ENCODE data around the gene LMAN1L.

LMAN1L gene

DNA sequence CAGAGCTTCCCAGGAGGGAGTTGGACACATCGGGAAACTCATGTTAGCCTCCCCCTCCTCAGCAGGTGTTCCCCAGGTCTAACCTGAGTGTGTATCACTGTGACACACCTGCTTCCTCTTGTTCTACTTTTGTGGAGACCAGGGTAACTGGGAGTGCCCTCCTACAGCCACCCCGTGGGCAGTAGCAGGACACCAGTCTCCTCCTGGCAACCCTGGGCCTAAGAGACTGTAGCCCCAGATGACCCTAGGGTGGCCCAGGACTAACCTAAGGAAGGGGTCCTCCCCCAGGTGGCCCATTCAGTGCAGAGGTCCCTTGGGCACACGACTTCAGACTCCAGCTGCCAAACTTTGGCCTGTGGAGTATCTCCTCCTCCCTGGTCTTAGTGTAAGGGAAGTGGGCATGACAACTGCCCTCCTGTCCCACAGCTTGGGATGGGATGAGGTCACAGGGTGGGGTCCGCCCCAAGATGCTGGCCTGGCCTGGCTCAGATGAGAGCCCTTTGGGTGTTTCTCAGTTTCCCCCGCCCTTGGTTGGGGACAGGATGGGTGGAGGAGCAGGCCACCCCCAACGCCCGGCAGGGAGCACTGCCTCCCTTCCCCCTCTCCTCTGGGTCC lies 26.0 kb upstream of the LMAN1L start:
- TF ChIP-seq GATA2 (IDR thresholded peaks at IDR 0.05; ENCODE audit: low read depth, low read length) = no peak
- TF ChIP-seq GATA3 (IDR thresholded peaks at IDR 0.05; ENCODE audit: low read depth, low read length) = no peak

DNA sequence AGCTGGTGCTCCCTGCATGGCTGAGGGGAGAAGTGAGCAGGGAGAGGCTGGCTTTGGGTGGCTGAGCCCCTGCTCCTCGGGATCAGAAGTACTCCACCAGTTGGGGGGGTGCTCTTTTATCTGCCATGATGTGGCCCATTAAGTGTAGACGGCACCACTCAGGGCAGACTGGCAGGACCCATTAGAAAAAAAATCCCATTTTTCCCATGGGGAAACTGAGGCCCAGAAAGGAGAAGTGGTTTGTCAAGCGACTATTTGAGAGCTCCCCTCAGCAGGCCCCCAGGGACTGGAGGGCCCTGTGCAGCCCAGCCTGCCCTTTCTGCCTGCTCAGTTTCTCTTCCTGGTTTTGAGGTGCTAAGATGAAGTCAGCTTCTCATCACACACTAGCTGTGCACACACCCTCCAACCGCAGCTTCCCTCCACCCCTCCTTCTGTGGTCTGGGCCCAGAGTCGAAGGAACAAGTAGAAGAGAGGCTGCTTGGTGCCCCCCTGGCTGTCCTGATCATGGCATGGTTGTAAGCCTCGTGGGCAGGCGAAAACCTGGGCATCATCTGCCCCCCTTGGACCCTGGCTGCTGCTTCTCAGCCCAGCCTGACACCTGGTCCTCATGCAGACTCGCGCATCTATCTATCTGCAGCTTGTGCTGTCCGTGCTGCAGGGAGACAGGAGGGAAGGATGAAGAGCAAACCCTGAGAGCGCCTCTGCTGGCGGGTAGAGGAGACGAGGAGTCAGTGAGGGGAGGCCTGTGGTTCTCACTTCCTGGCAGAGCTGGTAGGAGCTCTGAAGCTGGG lies 25.2 kb upstream of the LMAN1L start:
- TF ChIP-seq GATA2 (IDR thresholded peaks at IDR 0.05; ENCODE audit: low read depth, low read length) (no peak), GATA3 (IDR thresholded peaks at IDR 0.05; ENCODE audit: low read depth, low read length) (no peak)

DNA sequence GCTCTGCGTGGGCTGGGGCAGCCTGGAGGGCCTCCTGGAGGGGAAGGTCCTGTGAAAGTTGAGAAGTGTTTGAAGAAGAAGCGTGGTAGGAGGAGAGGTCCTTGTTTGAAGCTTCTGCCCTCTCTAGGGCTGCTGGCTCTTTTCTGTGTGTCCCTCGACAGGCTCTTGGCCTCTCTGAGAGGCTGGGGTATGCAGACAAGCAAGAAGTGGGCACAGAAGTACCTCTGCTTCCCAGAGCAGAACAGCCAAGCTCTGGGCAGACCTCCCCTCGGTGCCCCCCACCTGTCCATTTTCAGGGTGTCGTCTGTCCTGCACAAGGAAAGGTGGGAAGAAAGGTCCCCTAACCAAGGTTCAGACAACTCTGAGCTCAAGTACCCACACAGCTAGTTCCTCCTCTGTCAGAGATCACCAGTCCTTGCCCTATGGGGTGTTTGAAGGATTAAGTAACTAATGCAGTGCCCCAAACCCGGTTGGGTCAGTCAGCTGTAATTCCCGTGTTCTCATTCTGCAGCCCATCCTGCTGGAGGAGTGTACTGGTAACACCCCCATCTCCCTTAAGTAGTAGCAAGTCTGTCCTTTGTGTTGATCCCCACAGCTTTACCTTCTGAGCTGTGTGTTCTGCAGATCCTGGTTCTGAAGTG lies 24.5 kb upstream of the LMAN1L start:
- TF ChIP-seq GATA2 (IDR thresholded peaks at IDR 0.05; ENCODE audit: low read depth, low read length) = no peak

DNA sequence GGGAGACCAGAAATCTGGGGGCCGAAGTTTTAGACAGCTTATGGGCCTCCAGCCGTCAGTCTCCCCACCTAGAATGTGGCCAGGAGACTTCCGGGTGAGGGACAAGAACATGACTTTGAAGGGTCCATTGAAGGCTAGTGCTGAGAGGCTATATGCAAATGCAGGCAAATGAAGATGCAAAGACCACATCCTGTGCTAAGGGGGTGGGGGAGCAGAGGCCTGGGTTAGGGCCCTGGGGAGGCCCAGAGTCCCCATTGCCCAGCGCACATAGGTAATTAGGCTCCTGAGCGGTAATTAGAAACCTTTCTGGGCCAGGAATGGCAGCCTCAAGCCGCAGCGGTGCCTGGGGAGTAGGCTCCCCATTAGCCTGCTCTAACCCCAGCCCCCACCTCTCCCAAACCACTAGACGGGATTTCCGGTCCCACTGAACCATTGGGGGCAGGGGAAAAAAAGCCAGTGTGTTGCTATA lies 23.9 kb upstream of the LMAN1L start:
- TF ChIP-seq GATA2 (IDR thresholded peaks at IDR 0.05; ENCODE audit: low read depth, low read length) (no peak), GATA3 (IDR thresholded peaks at IDR 0.05; ENCODE audit: low read depth, low read length) (no peak)

DNA sequence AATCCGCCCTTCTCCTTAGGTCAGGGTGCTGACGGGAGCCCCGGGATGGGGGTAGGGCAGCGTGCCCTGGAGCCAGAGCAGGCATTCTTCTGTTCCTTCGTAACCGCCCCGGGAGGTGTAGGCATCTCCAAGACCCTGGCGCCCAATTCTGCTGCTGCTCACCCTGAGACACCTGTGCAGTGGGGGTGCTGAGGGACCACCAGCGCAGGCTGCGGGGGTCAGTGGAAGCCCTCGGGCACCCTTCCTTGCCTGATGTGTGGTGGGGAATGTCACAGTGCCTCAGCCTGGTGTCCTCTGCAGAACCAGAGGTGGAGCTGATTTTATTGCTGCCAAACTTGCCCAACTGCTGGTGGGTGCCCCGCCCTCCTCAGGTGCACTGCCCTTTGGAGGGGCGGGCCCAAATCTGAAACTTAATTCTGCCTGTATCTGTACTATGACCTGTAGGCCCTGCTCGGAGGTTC lies 23.4 kb upstream of the LMAN1L start:
- TF ChIP-seq GATA3 (IDR thresholded peaks at IDR 0.05; ENCODE audit: low read depth, low read length) (no peak), GATA2 (IDR thresholded peaks at IDR 0.05; ENCODE audit: low read depth, low read length) (no peak)

DNA sequence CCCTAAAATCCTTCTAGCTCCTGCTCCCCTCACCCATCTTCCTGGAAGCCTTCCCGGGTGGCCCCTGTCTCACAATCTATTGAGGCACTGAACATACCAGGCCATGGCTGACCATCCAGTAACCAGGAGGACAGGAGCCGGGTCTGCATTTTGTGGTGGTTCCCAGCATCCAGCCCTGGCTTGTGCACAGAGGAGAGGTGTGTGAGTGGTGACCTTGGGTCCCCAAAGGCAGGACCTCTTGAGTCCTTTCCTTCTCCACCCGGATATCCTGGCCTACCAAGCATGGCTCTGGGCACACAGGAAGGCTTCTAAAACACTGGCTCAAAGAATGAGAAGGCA lies 22.9 kb upstream of the LMAN1L start:
- TF ChIP-seq GATA3 (IDR thresholded peaks at IDR 0.05; ENCODE audit: low read depth, low read length) (no peak), GATA2 (IDR thresholded peaks at IDR 0.05; ENCODE audit: low read depth, low read length) (no peak)

DNA sequence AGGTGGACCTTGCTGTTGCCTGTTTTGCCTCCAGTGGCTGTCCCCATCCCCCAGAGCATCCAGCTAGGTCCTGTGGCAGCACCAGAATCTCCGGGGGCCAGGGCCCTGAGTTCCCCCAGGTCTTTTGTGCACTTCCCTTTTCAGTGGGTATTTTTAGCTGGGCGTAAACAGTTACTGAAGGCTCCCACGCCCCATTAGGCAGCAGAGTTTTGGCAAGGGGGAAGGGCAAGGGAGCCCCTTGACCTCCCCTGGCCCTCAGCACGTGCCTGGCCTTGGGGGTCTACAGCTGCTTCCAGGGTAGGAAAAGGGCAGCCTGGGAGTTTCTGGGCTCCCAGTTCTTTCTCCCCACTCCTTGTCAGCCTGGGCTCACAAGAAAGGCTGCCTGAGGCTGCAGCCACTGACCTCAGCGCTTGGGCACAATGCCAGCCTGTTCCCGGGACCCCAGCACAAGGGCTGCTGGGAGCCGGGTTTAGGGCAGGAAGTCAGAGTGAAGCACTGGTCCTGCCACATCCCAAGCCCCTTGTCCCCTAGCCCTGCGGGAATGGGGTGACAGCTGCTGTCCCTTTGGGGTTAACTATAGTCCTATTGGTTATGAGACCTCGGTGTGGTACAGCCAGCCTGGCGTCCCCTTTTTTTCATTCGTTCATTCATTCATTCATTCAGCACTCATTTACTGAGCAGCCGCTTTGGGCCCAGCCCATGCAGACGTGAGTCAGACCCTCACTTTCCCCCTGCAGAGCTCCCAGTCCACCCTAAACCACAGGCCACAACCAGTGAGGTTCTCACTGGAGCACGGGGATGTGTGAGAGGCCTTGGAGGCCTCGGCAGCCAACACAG lies 22.3 kb upstream of the LMAN1L start:
- no peak for TF ChIP-seq GATA3 (IDR thresholded peaks at IDR 0.05; ENCODE audit: low read depth, low read length)
- no peak for TF ChIP-seq GATA2 (IDR thresholded peaks at IDR 0.05; ENCODE audit: low read depth, low read length)

DNA sequence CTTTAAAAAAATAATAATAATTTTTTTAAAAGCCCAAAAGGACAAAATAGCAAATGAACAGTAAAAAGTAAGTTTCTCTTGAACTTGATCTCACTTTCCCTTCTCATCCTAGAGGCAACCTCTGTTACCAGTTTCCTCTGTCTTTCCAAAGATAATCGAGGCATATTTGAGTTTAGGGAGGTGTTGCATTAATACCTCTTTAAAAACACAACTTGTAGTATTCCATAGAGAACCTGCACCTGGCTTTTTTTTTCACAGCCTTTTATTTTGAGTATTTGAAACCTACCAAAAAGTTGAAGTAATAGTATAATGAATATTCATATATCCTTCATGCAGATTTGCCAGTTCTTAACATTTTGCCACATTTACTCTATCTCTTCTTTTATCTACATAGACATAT lies 21.6 kb upstream of the LMAN1L start:
- TF ChIP-seq GATA3 (IDR thresholded peaks at IDR 0.05; ENCODE audit: low read depth, low read length) (no peak), GATA2 (IDR thresholded peaks at IDR 0.05; ENCODE audit: low read depth, low read length) (no peak)

DNA sequence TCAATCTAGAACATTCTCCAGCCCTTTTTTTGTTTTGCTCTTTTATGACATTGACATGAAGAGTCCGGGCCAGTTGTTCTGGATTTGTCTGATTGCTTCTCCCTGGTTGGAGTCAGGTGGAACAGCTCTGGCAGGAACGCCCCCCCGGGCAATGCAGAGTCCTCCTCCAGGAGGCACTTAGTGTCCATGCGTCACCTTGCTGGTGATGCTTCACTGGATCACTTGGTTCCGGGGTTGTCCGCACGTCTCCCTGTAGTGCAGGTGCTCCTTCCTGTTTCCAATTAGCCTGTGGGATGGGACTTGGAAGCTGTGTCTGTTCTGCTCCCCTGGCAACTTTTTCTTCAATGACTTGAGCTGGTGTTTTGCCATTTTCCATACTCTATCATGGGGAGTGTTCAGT lies 21.0 kb upstream of the LMAN1L start:
- TF ChIP-seq GATA2 (IDR thresholded peaks at IDR 0.05; ENCODE audit: low read depth, low read length) = no peak
- no peak for TF ChIP-seq GATA3 (IDR thresholded peaks at IDR 0.05; ENCODE audit: low read depth, low read length)

DNA sequence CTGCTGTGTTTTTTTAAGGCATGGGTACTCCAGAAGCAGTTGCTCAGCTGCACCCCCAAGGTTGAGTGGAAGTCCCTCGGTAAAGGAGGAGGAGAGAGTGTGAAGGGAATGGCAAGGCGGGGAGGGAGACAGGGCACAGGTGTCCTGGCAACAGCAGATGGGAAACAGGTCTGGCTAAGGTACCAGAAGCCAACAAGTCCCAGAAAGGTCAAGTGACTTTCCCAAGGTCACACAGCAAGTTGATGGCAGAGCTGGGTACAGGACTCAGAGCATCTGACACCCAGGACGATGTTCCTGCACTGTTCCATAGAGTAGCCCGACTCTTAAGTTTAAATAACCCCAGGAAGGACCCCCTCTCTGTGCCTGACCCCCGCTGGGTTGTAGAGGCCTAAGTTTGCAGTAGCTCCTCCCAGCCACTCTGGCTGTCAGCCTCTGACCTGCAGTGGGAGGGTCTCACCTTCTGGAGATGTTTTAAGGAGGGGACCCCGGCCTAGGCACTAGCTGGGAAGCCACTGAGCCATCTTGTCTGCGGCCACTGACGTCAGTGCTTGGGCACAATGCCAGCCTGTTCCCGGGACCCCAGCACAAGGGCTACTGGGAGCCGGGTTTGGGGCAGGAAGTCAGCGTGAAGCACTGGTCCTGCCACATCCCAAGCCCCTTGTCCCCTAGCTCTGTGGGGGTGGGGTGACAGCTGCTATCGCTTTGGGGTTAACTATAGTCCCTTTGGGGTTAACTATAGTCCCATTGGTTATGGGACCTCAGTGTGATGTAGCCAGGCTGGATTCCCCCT lies 20.2 kb upstream of the LMAN1L start:
- no peak for TF ChIP-seq GATA2 (IDR thresholded peaks at IDR 0.05; ENCODE audit: low read depth, low read length)
- TF ChIP-seq GATA3 (IDR thresholded peaks at IDR 0.05; ENCODE audit: low read depth, low read length) = no peak

DNA sequence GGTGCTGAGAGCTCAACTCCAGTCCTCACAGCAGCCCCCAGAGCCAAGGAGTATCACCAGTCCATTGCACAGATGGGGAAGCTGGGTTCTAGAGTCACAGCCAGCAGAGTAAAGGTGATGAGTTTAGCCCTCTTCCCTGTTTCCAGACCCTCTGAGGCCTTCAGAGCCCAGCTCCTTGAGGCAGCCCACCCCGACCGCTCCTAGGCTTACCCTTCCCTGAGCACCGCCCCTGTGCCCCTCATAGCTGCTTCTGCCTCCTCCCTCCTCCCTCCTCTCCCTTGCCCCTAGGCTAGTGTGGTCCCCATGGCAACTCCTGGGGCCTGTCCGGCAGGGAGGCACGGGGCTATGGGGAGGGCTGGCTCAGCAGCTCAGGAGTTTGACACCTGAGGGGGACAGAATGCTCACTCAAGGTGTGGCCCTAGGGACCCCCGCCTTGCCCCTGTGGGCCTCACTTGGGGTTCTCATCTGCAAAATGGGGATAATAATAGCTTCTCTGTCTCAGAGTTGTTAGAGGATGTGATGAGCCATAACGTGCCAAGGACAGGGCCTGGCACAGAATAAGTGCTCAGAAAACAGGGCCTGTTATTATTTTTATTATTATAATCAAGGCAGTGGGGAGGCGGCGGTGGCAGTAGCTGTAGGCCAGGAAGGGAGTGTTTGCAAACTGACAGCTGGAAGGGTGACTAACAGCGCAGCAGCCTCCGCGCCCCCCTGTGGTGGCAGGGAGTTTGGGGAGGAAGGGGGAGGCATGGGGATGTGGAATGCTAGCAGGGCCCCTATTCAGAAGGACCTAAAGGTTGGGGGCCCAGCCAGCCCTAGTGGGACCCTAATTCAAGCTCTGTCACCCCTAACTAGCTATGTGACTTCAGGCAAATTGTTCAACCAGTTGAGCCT lies 19.3 kb upstream of the LMAN1L start:
- no peak for TF ChIP-seq GATA3 (IDR thresholded peaks at IDR 0.05; ENCODE audit: low read depth, low read length)
- no peak for TF ChIP-seq GATA2 (IDR thresholded peaks at IDR 0.05; ENCODE audit: low read depth, low read length)

DNA sequence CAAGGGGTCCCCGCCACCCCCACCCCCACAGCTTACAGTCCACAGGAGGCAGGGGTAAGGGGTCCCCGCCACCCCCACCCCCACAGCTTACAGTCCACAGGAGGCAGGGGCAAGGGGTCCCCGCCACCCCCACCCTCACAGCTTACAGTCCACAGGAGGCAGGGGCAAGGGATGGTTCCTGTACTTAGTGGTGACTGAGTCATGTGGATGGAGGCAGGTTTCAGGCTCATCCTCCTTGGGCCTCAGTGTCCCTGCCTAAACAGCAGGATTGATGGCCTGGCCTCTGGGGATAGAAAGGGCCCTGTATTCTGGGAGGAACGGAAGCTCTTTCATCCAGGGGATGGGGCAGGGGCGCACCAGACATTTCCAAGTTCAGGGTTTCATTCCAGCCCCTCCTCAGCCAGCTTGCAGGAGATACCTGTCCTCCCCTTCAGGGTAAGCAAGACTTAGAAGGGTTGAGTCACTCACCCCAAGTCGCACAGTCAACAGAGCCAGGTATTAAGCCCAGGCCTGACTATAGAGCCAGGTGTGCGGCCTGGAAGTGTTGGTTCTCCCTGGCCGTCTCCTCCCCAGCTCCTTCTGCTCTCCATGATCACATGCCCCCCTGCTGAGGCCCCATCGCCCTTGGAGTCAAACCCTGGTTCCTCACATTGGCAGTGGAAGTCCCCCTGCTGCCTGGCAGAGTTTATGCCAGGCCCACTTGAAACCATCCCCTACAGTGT lies 18.2 kb upstream of the LMAN1L start:
- TF ChIP-seq GATA3 (IDR thresholded peaks at IDR 0.05; ENCODE audit: low read depth, low read length) (no peak), GATA2 (IDR thresholded peaks at IDR 0.05; ENCODE audit: low read depth, low read length) (no peak)

Measured in SH-SY5Y (cell line).